ENCODE measurements around the gene LPP.

LPP gene

GRCh38 chr3:188620752-188621151 lies 466.8 kb downstream of the LPP start:
- Histone ChIP-seq H3K4me1 (ENCODE audit: insufficient read depth, low read length, severe bottlenecking) (no peaks in the 10 kb centered on the region), H3K9me2 (ENCODE audit: low read depth, low read length) (no peaks in the 10 kb centered on the region), H3K4me3 (ENCODE audit: low read depth, low read length, poor library complexity, severe bottlenecking) (no peak overlapping the region), H4K20me1 (ENCODE audit: insufficient read depth, low read length) (no peaks in the 10 kb centered on the region), H3K79me2 (ENCODE audit: insufficient read depth, low read length) (no peaks in the 10 kb centered on the region), H3K36me3 (ENCODE audit: insufficient read depth, low read length) (no peaks in the 10 kb centered on the region), H3K4me2 (ENCODE audit: low read length) (no peak overlapping the region), H3K9ac (ENCODE audit: low read length) (no peak overlapping the region), H2AFZ (ENCODE audit: low read length) (no peak overlapping the region), H3K27ac (ENCODE audit: low read depth, low read length, poor library complexity, severe bottlenecking) (no peak overlapping the region), H3K9me3 (ENCODE audit: low read length) (no peaks in the 10 kb centered on the region), H3F3A (ENCODE audit: insufficient read depth, low read length) (peaks cover 6% of the 10 kb centered on the region; the same call in 1 of the 2 replicates), H3K27me3 (ENCODE audit: insufficient read depth, low read length) (no peaks in the 10 kb centered on the region)
- TF ChIP-seq, protein P1, sequence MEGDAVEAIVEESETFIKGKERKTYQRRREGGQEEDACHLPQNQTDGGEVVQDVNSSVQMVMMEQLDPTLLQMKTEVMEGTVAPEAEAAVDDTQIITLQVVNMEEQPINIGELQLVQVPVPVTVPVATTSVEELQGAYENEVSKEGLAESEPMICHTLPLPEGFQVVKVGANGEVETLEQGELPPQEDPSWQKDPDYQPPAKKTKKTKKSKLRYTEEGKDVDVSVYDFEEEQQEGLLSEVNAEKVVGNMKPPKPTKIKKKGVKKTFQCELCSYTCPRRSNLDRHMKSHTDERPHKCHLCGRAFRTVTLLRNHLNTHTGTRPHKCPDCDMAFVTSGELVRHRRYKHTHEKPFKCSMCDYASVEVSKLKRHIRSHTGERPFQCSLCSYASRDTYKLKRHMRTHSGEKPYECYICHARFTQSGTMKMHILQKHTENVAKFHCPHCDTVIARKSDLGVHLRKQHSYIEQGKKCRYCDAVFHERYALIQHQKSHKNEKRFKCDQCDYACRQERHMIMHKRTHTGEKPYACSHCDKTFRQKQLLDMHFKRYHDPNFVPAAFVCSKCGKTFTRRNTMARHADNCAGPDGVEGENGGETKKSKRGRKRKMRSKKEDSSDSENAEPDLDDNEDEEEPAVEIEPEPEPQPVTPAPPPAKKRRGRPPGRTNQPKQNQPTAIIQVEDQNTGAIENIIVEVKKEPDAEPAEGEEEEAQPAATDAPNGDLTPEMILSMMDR (IDR thresholded peaks at IDR 0.05; ENCODE audit: low read length): no peak
- no peak for TF ChIP-seq EZH2 (IDR thresholded peaks at IDR 0.05; ENCODE audit: borderline replicate concordance, low read length)

GRCh38 chr3:188624384-188624783 lies 470.4 kb downstream of the LPP start:
- Histone ChIP-seq H3K9me2 (ENCODE audit: low read depth, low read length) (no peaks in the 10 kb centered on the region), H4K20me1 (ENCODE audit: insufficient read depth, low read length) (no peaks in the 10 kb centered on the region), H3K4me2 (ENCODE audit: low read length) (no peak overlapping the region), H3F3A (ENCODE audit: insufficient read depth, low read length) (no peaks in the 10 kb centered on the region), H3K4me3 (ENCODE audit: low read depth, low read length, poor library complexity, severe bottlenecking) (no peak overlapping the region), H3K9me3 (ENCODE audit: low read length) (no peaks in the 10 kb centered on the region), H3K4me1 (ENCODE audit: insufficient read depth, low read length, severe bottlenecking) (no peaks in the 10 kb centered on the region), H3K27me3 (ENCODE audit: insufficient read depth, low read length) (no peaks in the 10 kb centered on the region), H3K27ac (ENCODE audit: low read depth, low read length, poor library complexity, severe bottlenecking) (no peak overlapping the region), H3K36me3 (ENCODE audit: insufficient read depth, low read length) (no peaks in the 10 kb centered on the region), H3K9ac (ENCODE audit: low read length) (no peak overlapping the region), H3K79me2 (ENCODE audit: insufficient read depth, low read length) (no peaks in the 10 kb centered on the region), H2AFZ (ENCODE audit: low read length) (no peak overlapping the region)
- TF ChIP-seq EZH2 (IDR thresholded peaks at IDR 0.05; ENCODE audit: borderline replicate concordance, low read length): no peak
- TF ChIP-seq, protein P1 (IDR thresholded peaks at IDR 0.05; ENCODE audit: low read length): no peak

- no peak overlapping the region for H3K9ac ChIP-seq (ENCODE audit: low read length)
- H3K9me3 ChIP-seq (ENCODE audit: low read length): no peaks in the 10 kb centered on the region
- H3K27ac ChIP-seq (ENCODE audit: low read depth, low read length, poor library complexity, severe bottlenecking): no peak overlapping the region
- H3K4me3 ChIP-seq (ENCODE audit: low read depth, low read length, poor library complexity, severe bottlenecking): no peak overlapping the region
- no peaks in the 10 kb centered on the region for H3K27me3 ChIP-seq (ENCODE audit: insufficient read depth, low read length)
- no peaks in the 10 kb centered on the region for H4K20me1 ChIP-seq (ENCODE audit: insufficient read depth, low read length)
- no peaks in the 10 kb centered on the region for H3K4me1 ChIP-seq (ENCODE audit: insufficient read depth, low read length, severe bottlenecking)
- H2AFZ ChIP-seq (ENCODE audit: low read length): no peak overlapping the region
- no peak overlapping the region for H3K4me2 ChIP-seq (ENCODE audit: low read length)
- no peaks in the 10 kb centered on the region for H3K36me3 ChIP-seq (ENCODE audit: insufficient read depth, low read length)
- H3F3A ChIP-seq (ENCODE audit: insufficient read depth, low read length): no peaks in the 10 kb centered on the region
- TF ChIP-seq, protein P1 (IDR thresholded peaks at IDR 0.05; ENCODE audit: low read length): no peak
- TF ChIP-seq EZH2 (IDR thresholded peaks at IDR 0.05; ENCODE audit: borderline replicate concordance, low read length): no peak
- no peaks in the 10 kb centered on the region for H3K9me2 ChIP-seq (ENCODE audit: low read depth, low read length)
- no peaks in the 10 kb centered on the region for H3K79me2 ChIP-seq (ENCODE audit: insufficient read depth, low read length)
Measured at GRCh38 chr3:188624828-188625227, 470.9 kb downstream of the LPP start.
